Lower leg skin (tissue), 4 donors: ENCODE measurements around the gene XG. TPM values are rescaled to one million over a fixed set of nuclear protein-coding genes. Genes with fewer than 3 reads are reported as not detected.

Source experiments
- DNase-seq, 2 donors: peaks; one replicate each; pipeline ENCODE4 v3.0.0-alpha.2; 2019; ENCODE audit warnings: low spot score in 2 of 2
- H3K4me3 ChIP-seq: fragments of 200-600 bp; sonication (generic); 2 replicates; pipeline ENCODE4 v1.5.1; 2017; ENCODE audit warnings: mild to moderate bottlenecking, low read depth; ENCODE audit not compliant: poor library complexity, severe bottlenecking
- POLR2A ChIP-seq, 2 donors: fragments of 450-650 bp; IDR thresholded peaks; one replicate each; pipeline ENCODE4 v1.6.1; 2016 to 2017; ENCODE audit warnings: antibody characterized with exemption in 2 of 2, mild to moderate bottlenecking in 1 of 2, moderate library complexity in 1 of 2
- WGBS, 2 donors: methylation state at CpG; one replicate each; pipeline ENCODE4 v1.1.5; 2018; 5-methylcytosine and 5-hydroxymethylcytosine counted together
- intact Hi-C: fragments of 100-400 bp; cut with DNase I; formaldehyde crosslinking; loops from one replicate; pipeline ENCODE4 v1.15.0; 2023; ENCODE audit warnings: low total_unique reads
- total RNA-seq, 4 donors: library from RNA; depleted of rRNA; stranded (reverse); fragments of >200 nt; gene quantifications; one replicate each; pipeline ENCODE4 v1.1.0, GENCODE V29; 2016
- TF ChIP-seq, protein P1 (sequence below), 3 donors: fragments of 450-650 bp; IDR thresholded peaks; one replicate each; pipeline ENCODE4 v1.5.1; 2016; ENCODE audit warnings: antibody characterized with exemption in 3 of 3, mild to moderate bottlenecking in 3 of 3, moderate library complexity in 2 of 3

XG gene
- total RNA-seq, 4 donors from 2014 or later, result 40.7 to 113 (median 67.6) TPM

DNA sequence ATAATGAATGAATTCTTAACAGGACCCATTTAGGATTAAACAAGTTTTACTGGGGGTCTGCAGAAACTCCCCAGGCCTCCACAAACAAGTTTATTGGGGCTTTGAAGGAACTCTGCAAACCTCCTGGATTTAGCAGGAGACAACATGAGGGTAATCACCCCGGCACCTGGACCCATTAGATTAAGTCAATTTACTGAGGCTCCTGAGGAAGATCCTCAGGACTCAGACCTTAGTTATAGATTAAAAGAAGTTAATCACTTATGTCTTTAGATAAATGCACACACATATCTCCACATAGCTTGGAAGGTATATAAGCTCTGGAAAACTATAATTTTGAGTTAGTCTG is 29.4 kb downstream of the XG start:
- DNase-seq, result no peak
- no peak overlapping the region for H3K4me3 ChIP-seq
- TF ChIP-seq POLR2A (IDR thresholded peaks at IDR 0.05), result no peak
- TF ChIP-seq, protein P1, sequence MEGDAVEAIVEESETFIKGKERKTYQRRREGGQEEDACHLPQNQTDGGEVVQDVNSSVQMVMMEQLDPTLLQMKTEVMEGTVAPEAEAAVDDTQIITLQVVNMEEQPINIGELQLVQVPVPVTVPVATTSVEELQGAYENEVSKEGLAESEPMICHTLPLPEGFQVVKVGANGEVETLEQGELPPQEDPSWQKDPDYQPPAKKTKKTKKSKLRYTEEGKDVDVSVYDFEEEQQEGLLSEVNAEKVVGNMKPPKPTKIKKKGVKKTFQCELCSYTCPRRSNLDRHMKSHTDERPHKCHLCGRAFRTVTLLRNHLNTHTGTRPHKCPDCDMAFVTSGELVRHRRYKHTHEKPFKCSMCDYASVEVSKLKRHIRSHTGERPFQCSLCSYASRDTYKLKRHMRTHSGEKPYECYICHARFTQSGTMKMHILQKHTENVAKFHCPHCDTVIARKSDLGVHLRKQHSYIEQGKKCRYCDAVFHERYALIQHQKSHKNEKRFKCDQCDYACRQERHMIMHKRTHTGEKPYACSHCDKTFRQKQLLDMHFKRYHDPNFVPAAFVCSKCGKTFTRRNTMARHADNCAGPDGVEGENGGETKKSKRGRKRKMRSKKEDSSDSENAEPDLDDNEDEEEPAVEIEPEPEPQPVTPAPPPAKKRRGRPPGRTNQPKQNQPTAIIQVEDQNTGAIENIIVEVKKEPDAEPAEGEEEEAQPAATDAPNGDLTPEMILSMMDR (IDR thresholded peaks at IDR 0.05), result no peak
- intact Hi-C loops, result no loop called here
- WGBS, 2 donors, result 89 to 93% methylated on average over 1 of the region's 1 CpG

DNA sequence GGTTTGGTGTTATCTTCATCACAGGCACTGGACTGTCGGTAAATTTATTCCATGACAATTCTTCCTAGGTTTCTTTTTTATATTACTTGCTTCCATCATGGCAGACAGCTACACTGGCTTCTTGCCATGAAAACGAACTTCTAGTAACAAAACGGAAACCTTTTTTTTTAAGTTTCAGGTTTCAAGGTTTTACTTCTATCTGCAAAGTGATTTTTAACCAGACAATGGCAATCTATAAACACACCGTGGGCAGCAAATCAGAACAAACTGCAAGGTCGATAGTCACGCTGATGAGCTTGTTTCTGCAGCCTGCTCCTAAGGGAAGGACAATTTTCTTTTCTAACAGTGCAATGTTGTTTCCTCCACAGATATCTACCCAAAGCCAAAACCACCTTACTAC is 29.9 kb downstream of the XG start:
- WGBS, 2 donors, result 53 to 67% methylated on average over 6 of the region's 6 CpGs
- intact Hi-C loops, result no loop called here
- DNase-seq, result no peak
- no peak for TF ChIP-seq POLR2A (IDR thresholded peaks at IDR 0.05)
- TF ChIP-seq, protein P1 (IDR thresholded peaks at IDR 0.05), result no peak
- H3K4me3 ChIP-seq, result no peak overlapping the region

GRCh38 chrX:2782171-2782570 is 30.3 kb downstream of the XG start:
- no peak for DNase-seq
- WGBS, 2 donors, result 62 to 66% methylated on average over 4 of the region's 4 CpGs
- no peak for TF ChIP-seq POLR2A (IDR thresholded peaks at IDR 0.05)
- TF ChIP-seq, protein P1 (IDR thresholded peaks at IDR 0.05), result no peak
- no peak overlapping the region for H3K4me3 ChIP-seq
- intact Hi-C loops, result no loop called here

DNA sequence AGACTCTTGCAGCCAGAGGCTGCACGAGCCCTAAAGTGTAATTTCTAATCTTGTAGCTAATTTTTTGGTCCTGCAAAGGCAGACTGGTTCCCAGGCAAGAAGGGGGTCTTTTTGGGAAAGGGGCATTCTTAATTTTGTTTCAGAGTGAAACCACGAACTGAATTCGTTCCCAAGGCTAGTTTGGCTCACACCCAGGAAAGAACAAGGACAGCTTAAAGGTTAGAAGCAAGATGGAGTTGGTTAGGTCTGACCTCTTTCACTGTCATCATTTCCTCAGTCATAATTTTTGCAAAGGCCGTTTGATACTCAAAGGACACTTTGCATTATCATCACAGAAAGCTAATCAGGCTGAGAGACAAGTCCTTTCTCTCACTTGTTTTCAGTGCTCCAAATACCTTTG is 30.9 kb downstream of the XG start:
- no peak overlapping the region for H3K4me3 ChIP-seq
- intact Hi-C loops, result no loop called here
- WGBS, 2 donors, result 75 to 77% methylated on average over 4 of the region's 4 CpGs
- TF ChIP-seq POLR2A (IDR thresholded peaks at IDR 0.05), result no peak
- TF ChIP-seq, protein P1 (IDR thresholded peaks at IDR 0.05), result no peak
- DNase-seq, result no peak

- H3K4me3 ChIP-seq, result no peak overlapping the region
- intact Hi-C loops, result no loop called here
- no peak for DNase-seq
- TF ChIP-seq, protein P1 (IDR thresholded peaks at IDR 0.05), result no peak
- no peak for TF ChIP-seq POLR2A (IDR thresholded peaks at IDR 0.05)
- 38 to 72% methylated on average over 4 to 6 of the region's 6 CpGs for whole genome bisulfite sequencing, 2 donors
Measured at GRCh38 chrX:2784026-2784425, 32.2 kb downstream of the XG start.

- TF ChIP-seq, protein P1 (IDR thresholded peaks at IDR 0.05), result no peak
- TF ChIP-seq POLR2A (IDR thresholded peaks at IDR 0.05), result no peak
- 73 to 83% methylated on average over 4 of the region's 4 CpGs for WGBS, 2 donors
- intact Hi-C loops, result no loop called here
- no peak for DNase-seq
- H3K4me3 ChIP-seq, result no peak overlapping the region
Measured at GRCh38 chrX:2785538-2785937, 33.7 kb downstream of the XG start.
